Hepatocyte (in vitro differentiated cells): ENCODE results near the gene RBM33. TPM values are rescaled to one million over a fixed set of nuclear protein-coding genes. Genes with fewer than 3 reads are reported as not detected.

Experiments used
- DNase-seq: peaks from one replicate; pipeline ENCODE4 v3.0.0-alpha.2; 2016; ENCODE audit warnings: low spot score
- H2AFZ ChIP-seq: fragments of 200-600 bp; sonication (generic); 2 replicates; pipeline ENCODE4 v1.6.0; 2016; ENCODE audit warnings: antibody characterized with exemption, mild to moderate bottlenecking
- H3K27ac ChIP-seq: fragments of 200-600 bp; sonication (generic); 2 replicates; pipeline ENCODE4 v1.5.1; 2016; ENCODE audit warnings: mild to moderate bottlenecking
- H3K27me3 ChIP-seq: fragments of 200-600 bp; sonication (generic); 2 replicates; pipeline ENCODE4 v1.6.1; 2016
- H3K36me3 ChIP-seq: fragments of 200-600 bp; sonication (generic); replicated peaks from 2 replicates; pipeline ENCODE4 v1.5.1; 2016; ENCODE audit warnings: low read depth; ENCODE audit not compliant: insufficient read depth
- H3K4me1 ChIP-seq: fragments of 200-600 bp; sonication (generic); 2 replicates; pipeline ENCODE4 v1.5.1; 2016; ENCODE audit warnings: mild to moderate bottlenecking, moderate library complexity; ENCODE audit not compliant: insufficient read depth
- H3K4me2 ChIP-seq: fragments of 200-600 bp; sonication (generic); 2 replicates; pipeline ENCODE4 v1.6.0; 2016
- H3K4me3 ChIP-seq: fragments of 200-600 bp; sonication (generic); 2 replicates; pipeline ENCODE4 v1.5.1; 2016; ENCODE audit warnings: mild to moderate bottlenecking
- H3K79me2 ChIP-seq: fragments of 200-600 bp; sonication (generic); 2 replicates; pipeline ENCODE4 v1.6.0; 2017; ENCODE audit warnings: mild to moderate bottlenecking
- H3K9me2 ChIP-seq: fragments of 200-600 bp; sonication (generic); replicated peaks from 2 replicates; pipeline ENCODE4 v1.6.0; 2017; ENCODE audit warnings: mild to moderate bottlenecking; ENCODE audit not compliant: insufficient read depth
- H3K9me3 ChIP-seq: fragments of 200-600 bp; sonication (generic); 2 replicates; pipeline ENCODE4 v1.5.1; 2016; ENCODE audit warnings: low read depth, mild to moderate bottlenecking
- H4K20me1 ChIP-seq: fragments of 200-600 bp; sonication (generic); 2 replicates; pipeline ENCODE4 v1.6.0; 2016; ENCODE audit warnings: mild to moderate bottlenecking; ENCODE audit not compliant: insufficient read depth, poor library complexity, severe bottlenecking
- CTCF ChIP-seq: fragments of 200-600 bp; sonication (generic); IDR thresholded peaks from 2 replicates; pipeline ENCODE4 v1.5.1; 2016; ENCODE audit warnings: antibody characterized with exemption, mild to moderate bottlenecking; ENCODE audit not compliant: poor library complexity
- EZH2 ChIP-seq: fragments of 200-600 bp; sonication (generic); IDR thresholded peaks from 2 replicates; pipeline ENCODE4 v1.6.1; 2016; ENCODE audit warnings: antibody characterized with exemption, mild to moderate bottlenecking, borderline replicate concordance
- EZH2phosphoT487 ChIP-seq: fragments of 200-600 bp; sonication (generic); IDR thresholded peaks from one replicate; pipeline ENCODE4 v1.6.1; 2018; ENCODE audit warnings: antibody characterized with exemption, mild to moderate bottlenecking, low read depth, moderate library complexity; ENCODE audit not compliant: unreplicated experiment, severe bottlenecking
- whole genome bisulfite sequencing: methylation state at CpG from one replicate; pipeline ENCODE4 v1.1.6; 2016; ENCODE audit warnings: low lambda C conversion rate; ENCODE audit errors: missing lambda C conversion rate; 5-methylcytosine and 5-hydroxymethylcytosine counted together
- polyA plus RNA-seq: library from polyadenylated mRNA; unstranded; fragments of >200 nt; fragmentation: Nextera tagmentation; extraction: Ambion mirVana; gene quantifications from 2 replicates; pipeline ENCODE4 v1.2.1, GENCODE V29; 2016
- total RNA-seq: library from RNA; depleted of rRNA; stranded (reverse); fragments of >200 nt; gene quantifications from 2 replicates; pipeline ENCODE4 v1.2.3, GENCODE V29; 2014

The RBM33 gene
- total and polyA plus RNA-seq, 2 experiments from 2014 or later, result 24.8 to 40.8 TPM

GRCh38 chr7:155674556-155674955 is 30.1 kb downstream of the RBM33 start:
- Histone ChIP-seq H3K27ac (no peak overlapping the region), H3K27me3 (no peaks in the 10 kb centered on the region), H3K4me1 (peaks cover 5% of the 10 kb centered on the region), H3K36me3 (no peaks in the 10 kb centered on the region), H3K79me2 (peaks cover 94% of the 10 kb centered on the region), H2AFZ (no peak overlapping the region), H4K20me1 (peaks cover 54% of the 10 kb centered on the region), H3K9me2 (no peaks in the 10 kb centered on the region), H3K4me3 (no peak overlapping the region), H3K4me2 (no peak overlapping the region), H3K9me3 (no peaks in the 10 kb centered on the region)
- 89% methylated on average over 3 of the region's 3 CpGs for WGBS
- DNase-seq, result no peak
- TF ChIP-seq CTCF (no peak), EZH2phosphoT487 (no peak), EZH2 (no peak)

DNA sequence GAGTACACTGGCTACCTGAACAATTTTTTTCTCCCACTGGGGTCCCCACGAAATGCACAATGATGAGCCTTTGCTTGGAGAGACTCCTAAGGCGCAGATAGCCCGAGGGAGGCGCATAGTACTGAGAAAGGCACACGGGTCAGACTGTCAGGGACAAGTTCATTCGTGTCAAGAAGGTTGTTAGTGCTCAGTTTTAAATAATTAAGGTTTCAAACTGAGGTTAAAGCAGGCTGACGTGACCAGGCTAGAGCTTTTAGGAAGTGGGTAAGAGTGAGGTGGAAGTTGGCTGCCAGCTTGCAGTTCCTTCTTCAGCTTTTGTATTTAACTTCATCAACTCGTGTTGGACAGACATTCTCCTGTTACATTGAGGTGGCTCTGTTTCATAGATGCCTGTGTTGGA is 31.6 kb downstream of the RBM33 start:
- Histone ChIP-seq H4K20me1 (peaks cover 39% of the 10 kb centered on the region), H3K27me3 (no peaks in the 10 kb centered on the region), H3K4me2 (no peak overlapping the region), H2AFZ (no peak overlapping the region), H3K27ac (no peak overlapping the region), H3K9me3 (no peaks in the 10 kb centered on the region), H3K4me3 (no peak overlapping the region), H3K9me2 (no peaks in the 10 kb centered on the region), H3K36me3 (no peaks in the 10 kb centered on the region), H3K4me1 (no peaks in the 10 kb centered on the region), H3K79me2 (peaks cover 87% of the 10 kb centered on the region)
- WGBS, result 88% methylated on average over 8 of the region's 8 CpGs
- TF ChIP-seq CTCF, result no peak
- DNase-seq, result no peak

DNA sequence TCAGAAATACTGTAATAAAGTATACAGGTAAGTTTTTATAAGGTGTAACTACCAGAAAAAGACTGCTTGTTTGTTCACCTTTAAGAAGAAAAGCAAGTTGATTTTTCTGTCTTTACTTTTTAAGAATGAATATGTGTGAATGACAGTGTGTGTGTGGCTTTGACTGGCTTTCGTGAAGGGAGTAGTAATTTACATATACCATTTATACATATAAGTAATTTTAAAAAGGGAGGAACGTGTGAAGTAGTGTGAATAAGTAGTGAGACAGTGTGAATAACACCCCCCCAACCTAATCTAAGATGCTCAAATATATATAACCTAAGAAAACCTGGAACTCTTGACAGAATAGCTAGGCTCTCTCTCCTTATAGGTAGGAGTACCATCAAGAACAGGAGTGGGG is 33.2 kb downstream of the RBM33 start:
- Histone ChIP-seq H3K4me3 (no peak overlapping the region), H3K9me3 (no peaks in the 10 kb centered on the region), H3K36me3 (peaks cover 3% of the 10 kb centered on the region), H3K79me2 (peaks cover 85% of the 10 kb centered on the region), H3K27me3 (no peaks in the 10 kb centered on the region), H4K20me1 (peaks cover 27% of the 10 kb centered on the region), H2AFZ (no peak overlapping the region), H3K4me2 (no peak overlapping the region), H3K9me2 (no peaks in the 10 kb centered on the region), H3K27ac (no peak overlapping the region), H3K4me1 (no peaks in the 10 kb centered on the region)
- 95% methylated on average over 2 of the region's 2 CpGs for WGBS
- no peak for TF ChIP-seq EZH2
- no peak for TF ChIP-seq EZH2phosphoT487
- TF ChIP-seq CTCF, result no peak
- DNase-seq, result no peak

- H3K9me2 ChIP-seq, result no peaks in the 10 kb centered on the region
- no peak overlapping the region for H2AFZ ChIP-seq
- TF ChIP-seq EZH2phosphoT487, result no peak
- TF ChIP-seq EZH2, result no peak
- TF ChIP-seq CTCF, result no peak
- no peaks in the 10 kb centered on the region for H3K4me1 ChIP-seq
- no peak for DNase-seq
- H3K4me3 ChIP-seq, result no peak overlapping the region
- H3K36me3 ChIP-seq, result peaks cover 3% of the 10 kb centered on the region
- H4K20me1 ChIP-seq, result peaks cover 40% of the 10 kb centered on the region
- H3K27me3 ChIP-seq, result no peaks in the 10 kb centered on the region
- 98% methylated on average over 3 of the region's 3 CpGs for WGBS
- H3K9me3 ChIP-seq, result no peaks in the 10 kb centered on the region
- H3K79me2 ChIP-seq, result peaks cover 90% of the 10 kb centered on the region
- H3K4me2 ChIP-seq, result no peak overlapping the region
- no peak overlapping the region for H3K27ac ChIP-seq
Observed at GRCh38 chr7:155680124-155680523, 35.7 kb downstream of the RBM33 start.
